ENCODE results near the gene FAM163B.

DNA sequence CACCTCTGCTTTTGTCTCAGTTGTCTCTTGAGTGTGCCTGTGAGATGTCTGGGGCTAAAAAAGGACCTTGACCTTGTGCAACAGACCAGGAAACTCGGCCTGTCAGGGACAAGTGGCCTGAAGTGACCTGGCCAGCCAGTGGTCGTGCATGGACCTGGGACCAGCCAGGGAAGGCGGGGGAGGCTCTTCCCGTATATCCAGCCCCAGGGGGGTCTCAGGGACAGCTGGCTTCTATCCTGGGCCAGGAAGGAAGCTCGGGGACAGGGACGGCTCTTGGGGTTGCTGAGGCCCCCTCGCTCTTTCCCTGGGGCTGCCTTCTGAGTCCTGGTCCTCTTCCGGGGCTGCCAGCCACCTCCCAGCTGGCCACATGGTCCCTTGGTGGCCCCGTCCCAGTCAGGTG is 77.9 kb downstream of the FAM163B start:
- TF ChIP-seq, protein P1, sequence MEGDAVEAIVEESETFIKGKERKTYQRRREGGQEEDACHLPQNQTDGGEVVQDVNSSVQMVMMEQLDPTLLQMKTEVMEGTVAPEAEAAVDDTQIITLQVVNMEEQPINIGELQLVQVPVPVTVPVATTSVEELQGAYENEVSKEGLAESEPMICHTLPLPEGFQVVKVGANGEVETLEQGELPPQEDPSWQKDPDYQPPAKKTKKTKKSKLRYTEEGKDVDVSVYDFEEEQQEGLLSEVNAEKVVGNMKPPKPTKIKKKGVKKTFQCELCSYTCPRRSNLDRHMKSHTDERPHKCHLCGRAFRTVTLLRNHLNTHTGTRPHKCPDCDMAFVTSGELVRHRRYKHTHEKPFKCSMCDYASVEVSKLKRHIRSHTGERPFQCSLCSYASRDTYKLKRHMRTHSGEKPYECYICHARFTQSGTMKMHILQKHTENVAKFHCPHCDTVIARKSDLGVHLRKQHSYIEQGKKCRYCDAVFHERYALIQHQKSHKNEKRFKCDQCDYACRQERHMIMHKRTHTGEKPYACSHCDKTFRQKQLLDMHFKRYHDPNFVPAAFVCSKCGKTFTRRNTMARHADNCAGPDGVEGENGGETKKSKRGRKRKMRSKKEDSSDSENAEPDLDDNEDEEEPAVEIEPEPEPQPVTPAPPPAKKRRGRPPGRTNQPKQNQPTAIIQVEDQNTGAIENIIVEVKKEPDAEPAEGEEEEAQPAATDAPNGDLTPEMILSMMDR (IDR thresholded peaks at IDR 0.05; ENCODE audit: insufficient read depth, low read depth, low read length): no peak
- no peak for TF ChIP-seq EZH2 (IDR thresholded peaks at IDR 0.05; ENCODE audit: insufficient read depth, low read length)
